PFSK-1 (cell line): ENCODE measurements around the gene ALB.

ENCODE experiments used
- POLR2AphosphoS5 ChIP-seq: IDR thresholded peaks from 2 replicates; pipeline ENCODE4 v1.6.1; 2012; ENCODE audit warnings: low read depth, mild to moderate bottlenecking, control low read depth, low read length, moderate library complexity
- REST ChIP-seq, 2 experiments: IDR thresholded peaks; 2 replicates each; pipeline versions ENCODE4 v1.6.1 to v1.8.0; 2011 to 2012; ENCODE audit warnings: low read depth in 2 of 2, low read length in 2 of 2, control low read depth in 1 of 2, inconsistent platforms in 1 of 2, mild to moderate bottlenecking in 1 of 2, moderate library complexity in 1 of 2; ENCODE audit not compliant: insufficient read depth in 1 of 2
- SIN3A ChIP-seq: IDR thresholded peaks from 2 replicates; pipeline ENCODE4 v1.6.1; 2012; ENCODE audit warnings: mild to moderate bottlenecking, low read length, moderate library complexity, borderline replicate concordance; ENCODE audit not compliant: insufficient read depth
- TAF1 ChIP-seq: IDR thresholded peaks from 2 replicates; pipeline ENCODE4 v1.6.1; 2012; ENCODE audit warnings: low read length, control low read depth, borderline replicate concordance; ENCODE audit not compliant: insufficient read depth

DNA sequence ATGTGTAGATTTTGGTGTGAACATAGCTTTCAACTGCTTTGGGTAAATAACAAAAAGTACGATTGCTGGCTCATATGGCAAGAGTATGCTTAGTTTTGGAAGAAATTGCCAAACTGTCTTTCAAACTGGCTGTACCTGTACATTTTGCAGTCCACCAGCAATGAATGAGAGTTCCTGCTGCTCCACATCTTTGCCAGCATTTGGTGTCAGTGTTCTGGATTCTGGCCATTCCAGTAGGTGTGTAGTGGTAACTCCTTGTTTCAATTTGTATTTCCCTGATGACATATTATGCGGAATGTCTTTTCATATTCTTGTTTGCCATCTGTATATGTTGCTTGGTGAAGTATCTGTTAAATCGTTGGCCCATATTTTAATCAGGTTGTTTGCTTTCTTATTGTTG, 20.6 kb upstream of the ALB start:
- TF ChIP-seq REST (IDR thresholded peaks at IDR 0.05; ENCODE audit: insufficient read depth in 1 of 2, low read depth in 2 of 2, low read length in 2 of 2) (no peak), TAF1 (no peak), POLR2AphosphoS5 (no peak), SIN3A (no peak)
